Mononuclear cell (primary cell): Measurements from ENCODE around the gene ABCA9. TPM values are rescaled to one million over a fixed set of nuclear protein-coding genes. Genes with fewer than 3 reads are reported as not detected.
"Not testable (repeated sequence)": the region's sequence is repeated elsewhere in the genome, so short reads cannot be mapped to it uniquely, and the experiment has no call there.

ENCODE experiments used
- H3K27me3 ChIP-seq: 2 replicates; pipeline ENCODE4 v1.6.0; 2011; ENCODE audit warnings: low read length, control low read depth; ENCODE audit not compliant: insufficient read depth
- H3K4me1 ChIP-seq: 2 replicates; pipeline ENCODE4 v1.5.1; 2011; ENCODE audit warnings: mild to moderate bottlenecking, low read length, control low read depth; ENCODE audit not compliant: insufficient read depth
- H3K4me3 ChIP-seq: 2 replicates; pipeline ENCODE4 v1.5.1; 2011; ENCODE audit warnings: mild to moderate bottlenecking, low read length, moderate library complexity
- H3K9me3 ChIP-seq: 2 replicates; pipeline ENCODE4 v1.5.1; 2011; ENCODE audit warnings: low read depth, mild to moderate bottlenecking, control low read depth, low read length
- total RNA-seq: library from RNA; depleted of rRNA; stranded (reverse); fragments of >200 nt; gene quantifications from one replicate; pipeline ENCODE4 v1.2.3, GENCODE V29; 2012

The ABCA9 gene
- total RNA-seq, 1 donor = 0.42 TPM

DNA sequence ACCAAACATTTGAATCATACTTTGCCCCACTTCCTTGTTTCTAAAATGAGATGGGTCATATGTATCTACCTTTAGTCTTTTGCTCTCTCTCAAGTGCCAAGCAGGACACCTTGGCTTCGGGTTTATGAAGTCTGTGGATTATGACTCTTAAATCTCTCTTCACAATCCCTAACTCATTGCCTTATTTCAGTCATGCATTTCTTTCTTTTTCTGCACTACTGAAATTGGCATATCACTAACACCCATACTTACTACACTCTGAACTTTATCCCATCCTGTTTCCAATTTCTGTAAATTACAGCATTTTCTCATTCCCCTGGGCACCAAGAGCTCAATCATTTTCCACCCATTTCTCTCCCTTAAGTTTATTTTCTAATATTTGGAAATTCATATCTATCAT lies 42.0 kb downstream of the ABCA9 start:
- no peaks in the 10 kb centered on the region for H3K27me3 ChIP-seq
- no peaks in the 10 kb centered on the region for H3K4me1 ChIP-seq
- H3K9me3 ChIP-seq = no peaks in the 10 kb centered on the region
- no peak overlapping the region for H3K4me3 ChIP-seq

DNA sequence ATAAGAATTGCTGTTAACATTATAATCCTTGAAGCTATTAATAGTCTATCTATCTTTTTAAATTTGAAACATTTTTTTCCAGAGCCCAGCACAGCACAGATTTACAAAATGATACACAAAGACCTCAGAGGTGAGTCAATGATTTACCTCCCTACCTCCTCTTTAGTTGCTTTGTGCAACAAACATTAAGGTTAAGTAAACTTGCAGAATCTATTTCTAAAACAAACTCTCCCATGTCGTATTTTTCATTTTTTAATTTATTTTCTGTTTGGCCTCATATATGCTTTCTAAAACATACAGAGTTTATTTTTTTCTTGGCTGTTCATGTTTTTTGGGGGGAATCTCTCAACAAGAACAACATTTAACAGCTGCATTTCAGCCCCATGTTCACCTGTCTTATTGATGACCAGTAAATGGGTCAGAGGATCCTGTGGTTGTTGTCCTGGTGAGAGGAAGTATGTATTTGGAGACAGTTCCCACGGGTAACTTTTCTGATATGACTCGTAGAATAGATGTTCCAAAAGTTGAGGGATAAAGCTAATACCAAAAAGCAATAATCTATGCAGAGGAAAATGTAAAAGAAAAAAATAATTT lies 42.6 kb downstream of the ABCA9 start:
- H3K4me1 ChIP-seq = no peaks in the 10 kb centered on the region
- no peaks in the 10 kb centered on the region for H3K9me3 ChIP-seq
- H3K4me3 ChIP-seq = no peak overlapping the region
- no peaks in the 10 kb centered on the region for H3K27me3 ChIP-seq

DNA sequence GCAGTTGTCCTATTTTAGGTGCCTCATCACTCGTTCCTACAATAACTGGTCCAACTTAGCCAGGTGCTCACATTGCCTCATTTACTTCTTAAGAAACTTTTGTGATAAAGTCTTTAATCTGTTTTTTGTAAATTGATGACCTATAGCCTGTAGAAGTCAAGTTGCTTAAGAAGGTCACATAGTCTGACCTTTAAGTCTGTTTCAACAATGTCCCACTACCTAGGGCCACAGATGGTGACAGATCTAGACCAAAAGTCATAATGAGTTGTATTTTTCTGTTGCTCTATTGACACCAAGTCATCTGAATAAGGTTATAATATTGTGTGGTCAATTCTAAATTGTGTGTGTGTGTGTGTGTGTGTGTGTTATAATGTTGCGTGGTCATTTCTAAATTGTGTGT lies 45.1 kb downstream of the ABCA9 start:
- H3K27me3 ChIP-seq = no peaks in the 10 kb centered on the region
- no peaks in the 10 kb centered on the region for H3K9me3 ChIP-seq
- no peaks in the 10 kb centered on the region for H3K4me1 ChIP-seq
- H3K4me3 ChIP-seq = no peak overlapping the region

DNA sequence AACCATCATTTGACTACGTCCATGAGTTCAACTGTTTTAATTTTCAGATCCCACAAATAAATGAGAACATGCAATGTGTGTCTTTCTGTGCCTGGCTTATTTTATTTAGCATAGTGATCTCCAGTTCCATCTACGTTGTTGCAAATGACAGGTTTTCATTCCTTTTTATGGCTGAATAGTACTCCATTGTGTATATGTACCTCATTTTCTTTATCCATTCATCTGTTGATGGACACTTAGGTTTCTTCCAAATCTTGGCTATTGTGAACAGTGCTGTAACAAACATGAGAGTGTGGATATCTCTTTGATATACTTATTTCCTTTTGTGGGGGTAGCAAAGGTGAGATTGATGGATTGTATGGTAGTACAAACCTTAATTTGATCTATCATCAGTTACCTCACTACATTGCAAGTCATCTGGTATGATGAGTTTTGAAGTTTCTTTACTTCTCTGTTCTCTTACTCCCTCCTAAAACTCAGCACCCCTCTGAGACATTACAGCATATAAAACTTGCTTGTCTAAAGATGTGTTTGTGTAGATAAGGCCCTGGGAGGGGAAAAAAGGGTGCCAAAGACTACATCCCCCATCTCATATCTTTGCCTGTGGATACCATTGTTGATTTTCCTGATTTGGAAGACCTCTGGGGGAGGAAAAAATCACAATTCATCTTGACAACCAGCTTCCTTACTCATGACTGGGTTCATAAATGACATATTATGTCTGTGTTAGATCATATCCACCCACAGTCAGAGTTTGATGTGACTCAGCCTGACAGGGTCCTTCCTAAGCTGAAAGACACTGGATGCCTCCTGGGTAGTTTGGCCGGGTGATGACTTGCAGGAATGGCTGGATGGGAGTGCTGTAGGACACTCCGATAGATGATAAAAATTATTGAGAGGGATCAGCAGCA lies 47.6 kb downstream of the ABCA9 start:
- Histone ChIP-seq H3K27me3 (no peaks in the 10 kb centered on the region), H3K9me3 (no peaks in the 10 kb centered on the region), H3K4me1 (no peaks in the 10 kb centered on the region), H3K4me3 (no peak overlapping the region)

DNA sequence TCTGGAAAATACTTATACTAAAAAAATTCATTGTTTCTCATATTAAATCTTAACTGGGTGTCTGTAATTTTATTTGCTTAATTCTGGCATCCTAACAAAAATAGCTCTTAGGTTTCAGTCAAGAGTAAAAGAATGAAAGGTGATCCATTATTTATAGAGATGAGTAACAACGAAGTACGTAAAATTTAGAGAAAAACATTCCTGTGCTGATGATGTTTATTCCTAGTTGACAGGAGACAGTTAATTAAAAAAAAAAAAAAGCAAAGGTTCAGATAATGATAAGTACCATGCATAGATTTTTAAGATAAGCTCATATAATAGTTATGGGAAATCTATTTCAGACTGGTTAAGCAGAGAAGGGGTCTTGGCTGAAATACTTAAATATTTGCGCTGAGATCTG lies 50.8 kb downstream of the ABCA9 start:
- Histone ChIP-seq H3K27me3 (no peaks in the 10 kb centered on the region), H3K4me1 (no peaks in the 10 kb centered on the region), H3K4me3 (no peak overlapping the region), H3K9me3 (no peaks in the 10 kb centered on the region)

DNA sequence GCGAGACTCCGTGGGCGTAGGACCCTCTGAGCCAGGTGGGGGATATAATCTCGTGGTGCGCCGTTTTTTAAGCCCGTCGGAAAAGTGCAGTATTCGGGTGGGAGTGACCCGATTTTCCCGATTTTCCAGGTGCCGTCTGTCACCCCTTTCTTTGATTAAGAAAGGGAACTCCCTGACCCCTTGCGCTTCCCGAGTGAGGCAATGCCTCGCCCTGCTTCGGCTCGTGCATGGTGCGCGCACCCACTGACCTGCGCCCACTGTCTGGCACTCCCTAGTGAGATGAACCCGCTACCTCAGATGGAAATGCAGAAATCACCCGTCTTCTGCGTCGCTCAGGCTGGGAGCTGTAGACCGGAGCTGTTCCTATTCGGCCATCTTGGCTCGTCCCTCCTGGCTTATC lies 56.0 kb downstream of the ABCA9 start:
- H3K9me3 ChIP-seq, H3K4me1 ChIP-seq, H3K27me3 ChIP-seq, H3K4me3 ChIP-seq: not testable (repeated sequence)

DNA sequence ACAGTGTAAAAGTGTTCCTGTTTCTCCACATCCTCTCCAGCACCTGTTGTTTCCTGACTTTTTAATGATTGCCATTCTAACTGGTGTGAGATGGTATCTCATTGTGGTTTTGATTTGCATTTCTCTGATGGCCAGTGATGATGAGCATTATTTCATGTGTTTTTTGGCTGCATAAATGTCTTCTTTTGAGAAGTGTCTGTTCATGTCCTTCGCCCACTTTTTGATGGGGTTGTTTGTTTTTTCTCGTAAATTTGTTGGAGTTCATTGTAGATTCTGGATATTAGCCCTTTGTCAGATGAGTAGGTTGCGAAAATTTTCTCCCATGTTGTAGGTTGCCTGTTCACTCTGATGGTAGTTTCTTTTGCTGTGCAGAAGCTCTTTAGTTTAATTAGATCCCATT lies 61.0 kb downstream of the ABCA9 start:
- not testable (repeated sequence) for H3K4me3 ChIP-seq, H3K27me3 ChIP-seq, H3K4me1 ChIP-seq, H3K9me3 ChIP-seq

DNA sequence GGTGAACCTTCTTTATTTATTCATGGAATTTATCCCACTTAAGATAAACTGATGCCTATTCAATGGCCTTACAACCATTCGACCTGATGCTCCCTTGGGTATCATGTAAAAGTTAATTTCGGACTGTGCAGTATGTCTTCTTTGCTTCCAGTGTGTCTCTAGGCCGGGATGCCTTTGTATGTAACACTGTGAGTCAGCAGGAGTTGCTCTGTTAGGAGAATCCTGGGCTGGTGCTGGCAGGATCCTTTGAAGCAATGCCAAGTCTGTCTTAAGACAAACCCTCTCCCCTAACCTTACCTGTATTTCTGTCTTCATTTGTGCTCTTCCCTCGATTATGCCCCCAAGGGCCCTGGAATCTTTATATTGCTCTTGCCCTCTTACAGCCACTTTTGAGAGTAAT lies 67.6 kb downstream of the ABCA9 start:
- Histone ChIP-seq H3K9me3 (no peaks in the 10 kb centered on the region), H3K4me1 (no peaks in the 10 kb centered on the region), H3K27me3 (no peaks in the 10 kb centered on the region), H3K4me3 (no peak overlapping the region)

DNA sequence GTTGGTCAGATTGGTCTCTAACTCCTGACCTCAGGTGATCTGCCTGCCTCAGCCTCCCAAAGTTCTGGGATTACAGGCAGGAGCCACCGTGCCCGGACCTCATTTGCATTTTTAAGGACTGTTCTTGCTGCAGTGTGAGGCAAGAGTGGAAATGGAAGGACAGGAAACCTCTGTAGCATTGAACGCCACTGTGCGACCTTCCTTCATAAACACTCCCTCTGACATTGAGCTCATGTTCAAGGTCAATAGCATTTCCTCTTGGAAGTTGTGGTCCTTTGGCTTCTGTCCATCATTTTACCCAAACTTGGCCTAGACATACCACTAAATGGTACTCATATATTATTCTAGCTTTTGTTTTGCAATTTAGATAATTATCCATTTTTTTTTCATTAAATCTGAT lies 72.8 kb downstream of the ABCA9 start:
- Histone ChIP-seq H3K27me3 (no peaks in the 10 kb centered on the region), H3K9me3 (no peaks in the 10 kb centered on the region), H3K4me3 (no peak overlapping the region), H3K4me1 (no peaks in the 10 kb centered on the region)

DNA sequence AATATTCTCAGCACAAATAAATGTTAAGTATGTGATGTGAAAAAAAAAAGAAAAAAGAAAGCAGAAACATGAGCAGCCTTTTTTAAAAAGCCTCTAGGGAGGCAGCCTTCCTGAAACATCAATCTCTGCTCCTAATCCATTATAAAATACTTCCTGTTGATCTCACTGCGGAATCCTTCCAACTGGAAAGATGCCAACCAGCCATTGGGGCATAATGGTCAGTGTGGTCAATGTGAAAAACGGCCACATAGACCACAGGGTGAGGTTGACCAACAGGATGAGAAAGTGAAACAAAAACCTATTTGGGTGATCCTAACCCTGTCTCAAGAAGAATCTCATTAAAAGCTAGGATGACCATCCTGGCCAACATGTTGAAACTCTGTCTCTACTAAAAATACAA lies 79.4 kb downstream of the ABCA9 start:
- Histone ChIP-seq H3K9me3 (no peaks in the 10 kb centered on the region), H3K27me3 (no peaks in the 10 kb centered on the region), H3K4me3 (no peak overlapping the region), H3K4me1 (peaks cover 3% of the 10 kb centered on the region)

DNA sequence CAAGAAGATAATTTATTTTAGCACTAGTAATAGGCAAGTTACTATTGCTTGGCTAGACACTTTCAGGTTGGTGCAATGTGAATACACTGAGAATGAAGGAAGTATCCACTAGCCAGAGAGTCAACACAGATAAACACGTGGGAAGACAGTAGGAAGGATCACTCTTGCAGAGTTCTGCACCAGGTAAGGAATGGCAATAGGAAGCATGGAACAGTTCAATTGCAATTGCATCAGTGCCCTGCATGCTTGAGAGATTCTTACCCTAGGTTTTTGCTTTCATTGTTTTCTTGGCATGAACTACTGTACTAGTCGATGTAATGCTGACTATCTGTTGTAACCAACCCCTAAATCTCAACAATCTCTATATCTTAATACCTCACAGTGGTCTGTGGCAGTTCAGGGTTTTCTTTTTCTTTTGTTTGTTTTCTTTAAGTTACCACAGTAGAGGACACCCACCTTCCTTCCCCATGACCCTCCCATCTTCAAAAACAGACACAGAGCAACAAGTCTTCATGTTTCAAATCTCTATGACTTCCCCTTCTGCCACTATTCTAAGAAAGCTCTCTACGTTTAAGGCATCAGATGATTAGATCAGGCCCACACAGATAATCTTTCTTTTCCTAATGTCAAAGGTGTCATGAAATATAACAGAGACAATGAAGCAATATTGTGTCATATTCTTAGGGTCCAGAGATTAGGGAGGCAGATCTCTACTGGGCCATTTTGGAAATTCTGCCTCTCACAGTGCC lies 87.5 kb downstream of the ABCA9 start:
- Histone ChIP-seq H3K4me3 (no peak overlapping the region), H3K4me1 (no peaks in the 10 kb centered on the region), H3K27me3 (no peaks in the 10 kb centered on the region), H3K9me3 (no peaks in the 10 kb centered on the region)

DNA sequence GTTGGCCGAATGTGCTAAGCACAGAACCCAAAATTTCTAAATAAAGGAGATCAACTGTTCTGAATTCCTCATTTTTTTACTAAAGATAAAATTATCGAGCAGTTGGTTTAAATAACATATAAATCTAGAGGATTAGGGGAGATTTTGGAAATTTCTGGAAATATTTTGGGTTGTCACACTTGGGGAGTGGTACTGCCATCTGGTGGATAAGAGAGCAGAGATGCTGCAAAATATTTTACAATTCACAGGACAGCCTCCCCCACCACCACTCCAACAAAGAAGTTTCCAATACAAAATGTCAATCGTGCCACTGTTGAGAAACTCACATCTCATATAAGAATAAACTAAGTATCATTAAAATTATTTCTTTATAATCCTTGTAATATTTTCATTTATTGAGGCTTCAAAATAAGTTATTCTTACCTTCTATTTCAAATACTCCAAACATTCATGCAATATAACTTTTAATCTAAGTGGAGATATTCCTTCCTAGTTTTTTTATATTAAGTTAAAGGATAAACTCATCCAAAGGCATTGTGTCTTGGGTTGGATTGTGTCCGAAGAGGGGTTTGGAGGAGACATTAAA lies 88.5 kb downstream of the ABCA9 start:
- Histone ChIP-seq H3K4me3 (no peak overlapping the region), H3K27me3 (no peaks in the 10 kb centered on the region), H3K4me1 (no peaks in the 10 kb centered on the region), H3K9me3 (no peaks in the 10 kb centered on the region)

DNA sequence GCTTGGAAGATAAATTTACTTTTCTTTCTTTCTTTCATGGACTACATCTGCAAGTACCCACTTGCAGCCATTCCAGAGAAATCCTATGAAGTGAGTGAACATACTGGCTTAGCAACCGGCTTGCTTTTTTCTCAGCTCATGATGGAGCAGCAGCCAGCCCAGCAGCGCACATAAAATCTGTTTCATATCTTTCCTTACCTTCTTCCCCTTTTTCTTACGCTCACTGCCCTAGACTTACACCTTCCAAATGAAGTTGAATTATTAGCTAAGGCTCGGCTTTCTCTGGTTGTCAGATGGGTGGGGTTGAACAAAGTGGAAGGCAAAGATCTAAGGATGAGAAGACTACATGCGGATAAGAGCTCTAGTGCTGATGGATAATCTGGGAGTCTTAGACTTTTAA lies 91.6 kb downstream of the ABCA9 start:
- Histone ChIP-seq H3K4me1 (no peaks in the 10 kb centered on the region), H3K27me3 (no peaks in the 10 kb centered on the region), H3K4me3 (no peak overlapping the region), H3K9me3 (no peaks in the 10 kb centered on the region)

DNA sequence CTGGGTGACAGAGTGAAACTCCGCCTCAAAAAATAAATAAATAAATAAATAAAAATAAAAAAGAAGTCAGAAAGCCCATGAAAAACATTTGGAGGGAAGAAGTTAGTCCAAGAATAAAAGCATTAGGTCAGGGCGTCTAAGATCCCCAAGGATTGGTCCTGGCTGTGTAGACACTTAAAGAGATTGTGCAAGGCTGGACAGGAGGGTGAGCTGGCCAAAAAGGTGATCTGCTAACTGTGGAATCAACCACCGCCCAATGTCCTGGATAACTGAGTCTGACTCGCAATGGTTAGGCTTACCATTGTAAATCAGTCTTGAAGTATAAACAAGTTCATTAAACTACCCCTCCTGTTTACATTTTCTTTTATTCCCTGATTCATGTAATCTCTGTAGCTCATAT lies 96.8 kb downstream of the ABCA9 start:
- no peaks in the 10 kb centered on the region for H3K9me3 ChIP-seq
- no peaks in the 10 kb centered on the region for H3K27me3 ChIP-seq
- no peak overlapping the region for H3K4me3 ChIP-seq
- H3K4me1 ChIP-seq = no peaks in the 10 kb centered on the region

DNA sequence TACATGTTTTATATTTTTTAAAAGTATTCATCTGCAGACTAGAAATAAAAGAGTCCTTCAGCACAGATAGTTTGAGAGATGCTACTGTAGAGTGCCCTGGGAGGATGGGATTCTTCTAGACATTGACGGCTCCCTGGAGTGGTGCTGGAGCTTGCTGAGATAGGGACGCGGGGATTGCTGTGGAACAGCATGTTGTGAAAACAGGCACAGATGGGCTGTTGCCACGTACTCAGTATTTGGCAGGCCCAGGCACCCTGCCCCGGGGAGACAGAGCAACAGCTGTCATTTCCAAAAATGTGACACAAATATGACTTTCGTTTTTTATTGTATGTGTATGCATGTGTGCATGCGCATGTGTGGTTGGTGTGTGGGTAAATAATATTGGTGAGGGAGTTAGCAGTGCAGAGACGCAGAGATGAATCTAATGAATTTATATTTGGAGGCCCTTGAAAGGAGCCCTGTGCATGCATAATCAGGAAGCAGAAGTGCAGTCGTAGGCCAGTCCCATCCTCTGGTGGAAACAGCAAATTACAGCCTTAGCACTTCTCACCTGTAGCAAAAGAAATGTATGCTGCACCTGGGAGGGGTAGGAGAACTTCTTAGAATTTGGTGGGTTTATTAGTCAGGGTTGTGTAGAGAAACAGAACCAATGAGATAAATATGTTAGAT lies 99.4 kb downstream of the ABCA9 start:
- no peaks in the 10 kb centered on the region for H3K27me3 ChIP-seq
- no peaks in the 10 kb centered on the region for H3K4me1 ChIP-seq
- H3K4me3 ChIP-seq = no peak overlapping the region
- no peaks in the 10 kb centered on the region for H3K9me3 ChIP-seq
